ENCODE measurements around the gene NDFIP1. TPM values are rescaled to one million over a fixed set of nuclear protein-coding genes. Genes with fewer than 3 reads are reported as not detected.

NDFIP1 gene
- total RNA-seq, 4 donors from 2014 or later: 19.1 to 92.2 (median 65.6) TPM

- H3K4me1 ChIP-seq: no peaks in the 10 kb centered on the region
- 87 to 96% methylated on average over 8 of the region's 8 CpGs for WGBS, 2 donors (ENCODE audit: low coverage in 1 of 2)
- H3K36me3 ChIP-seq: no peaks in the 10 kb centered on the region
- no peak overlapping the region for H3K4me3 ChIP-seq
- H3K9me3 ChIP-seq: no peaks in the 10 kb centered on the region
- no peak overlapping the region for H3K27ac ChIP-seq
- in situ Hi-C loops (cut with MboI; ENCODE audit: low pct_ligation_motif_present in 1 of 4, low pct_unique_long_range_greater_than_20kb in 1 of 4, low sequenced_read_pairs in 3 of 4) (no loop called here), intact Hi-C loops (cut with DNase I; ENCODE audit: low total_unique reads) (no loop called here)
- no peaks in the 10 kb centered on the region for H3K27me3 ChIP-seq
- TF ChIP-seq POLR2AphosphoS5 (IDR thresholded peaks at IDR 0.05): no peak
- no peak for TF ChIP-seq EP300 (IDR thresholded peaks at IDR 0.05; ENCODE audit: low read depth)
- TF ChIP-seq CTCF (IDR thresholded peaks at IDR 0.05): no peak
- TF ChIP-seq POLR2A (IDR thresholded peaks at IDR 0.05): no peak
- DNase-seq: no peak
Measured at GRCh38 chr5:142199388-142199787, 90.8 kb downstream of the NDFIP1 start.

- Histone ChIP-seq H3K9me3 (no peaks in the 10 kb centered on the region), H3K27me3 (no peaks in the 10 kb centered on the region), H3K4me1 (no peaks in the 10 kb centered on the region), H3K36me3 (no peaks in the 10 kb centered on the region), H3K4me3 (no peak overlapping the region), H3K27ac (no peak overlapping the region)
- 52 to 54% methylated on average over 6 of the region's 6 CpGs for WGBS, 2 donors (ENCODE audit: low coverage in 1 of 2)
- in situ Hi-C loops (cut with MboI; ENCODE audit: low pct_ligation_motif_present in 1 of 4, low pct_unique_long_range_greater_than_20kb in 1 of 4, low sequenced_read_pairs in 3 of 4): no loop called here
- intact Hi-C loops (cut with DNase I; ENCODE audit: low total_unique reads): no loop called here
- TF ChIP-seq EP300 (IDR thresholded peaks at IDR 0.05; ENCODE audit: low read depth): no peak
- no peak for TF ChIP-seq CTCF (IDR thresholded peaks at IDR 0.05)
- TF ChIP-seq POLR2A (IDR thresholded peaks at IDR 0.05): no peak
- TF ChIP-seq POLR2AphosphoS5 (IDR thresholded peaks at IDR 0.05): no peak
- DNase-seq: no peak
Measured at GRCh38 chr5:142200387-142200786, 91.8 kb downstream of the NDFIP1 start.

GRCh38 chr5:142201471-142201887, 92.9 kb downstream of the NDFIP1 start:
- DNase-seq: no peak
- WGBS, 2 donors (ENCODE audit: low coverage in 1 of 2): 78 to 81% methylated on average over 2 to 3 of the region's 3 CpGs
- Histone ChIP-seq H3K27me3 (no peaks in the 10 kb centered on the region), H3K27ac (no peak overlapping the region), H3K9me3 (no peaks in the 10 kb centered on the region), H3K36me3 (no peaks in the 10 kb centered on the region), H3K4me3 (no peak overlapping the region), H3K4me1 (no peaks in the 10 kb centered on the region)
- in situ Hi-C loops (cut with MboI; ENCODE audit: low pct_ligation_motif_present in 1 of 4, low pct_unique_long_range_greater_than_20kb in 1 of 4, low sequenced_read_pairs in 3 of 4): no loop called here
- TF ChIP-seq POLR2A (IDR thresholded peaks at IDR 0.05) (no peak), POLR2AphosphoS5 (IDR thresholded peaks at IDR 0.05) (no peak), EP300 (IDR thresholded peaks at IDR 0.05; ENCODE audit: low read depth) (no peak), CTCF (IDR thresholded peaks at IDR 0.05) (no peak)
- intact Hi-C loops (cut with DNase I; ENCODE audit: low total_unique reads): no loop called here

GRCh38 chr5:142202282-142202681, 93.7 kb downstream of the NDFIP1 start:
- no peaks in the 10 kb centered on the region for H3K9me3 ChIP-seq
- H3K36me3 ChIP-seq: no peaks in the 10 kb centered on the region
- intact Hi-C loops (cut with DNase I; ENCODE audit: low total_unique reads) (no loop called here), in situ Hi-C loops (cut with MboI; ENCODE audit: low pct_ligation_motif_present in 1 of 4, low pct_unique_long_range_greater_than_20kb in 1 of 4, low sequenced_read_pairs in 3 of 4) (no loop called here)
- no peak overlapping the region for H3K27ac ChIP-seq
- 89% methylated on average over 1 of the region's 1 CpG; no CpG with 5 or more reads in 1 of the 2 donors for WGBS, 2 donors (ENCODE audit: low coverage in 1 of 2)
- TF ChIP-seq CTCF (IDR thresholded peaks at IDR 0.05) (no peak), EP300 (IDR thresholded peaks at IDR 0.05; ENCODE audit: low read depth) (no peak), POLR2AphosphoS5 (IDR thresholded peaks at IDR 0.05) (no peak), POLR2A (IDR thresholded peaks at IDR 0.05) (no peak)
- H3K27me3 ChIP-seq: no peaks in the 10 kb centered on the region
- no peak for DNase-seq
- no peaks in the 10 kb centered on the region for H3K4me1 ChIP-seq
- H3K4me3 ChIP-seq: no peak overlapping the region

Other genes with a start within 250 kb of the NDFIP1 start
- 100 to 1,000 TPM in 3 of 4 donors, 10 to 100 TPM in 1; 92.5 to 217 (median 164) TPM for gene PCDH1, start 230.4 kb upstream of the NDFIP1 start, total RNA-seq
- 100 to 1,000 TPM in 3 of 4 donors, 10 to 100 TPM in 1; 92.6 to 270 (median 126) TPM for gene DELE1, start 184.9 kb upstream of the NDFIP1 start, total RNA-seq
- gene PCDH12, start 150.6 kb upstream of the NDFIP1 start, total RNA-seq: under 1 TPM in 3 of 4 donors, not detected in 1; 0.37 to 0.95 (median 0.68) TPM
- 10 to 100 TPM; 15.3 to 66.7 (median 57.1) TPM for gene RNF14, start 139.7 kb upstream of the NDFIP1 start, total RNA-seq
- 10 to 100 TPM in 2 of 4 donors, 1 to 10 TPM in 2; 1.6 to 24.8 (median 8.9) TPM for gene GNPDA1, start 95.8 kb upstream of the NDFIP1 start, total RNA-seq
- 10 to 100 TPM in 3 of 4 donors, 1 to 10 TPM in 1; 8.2 to 19.3 (median 15.7) TPM for gene SPRY4, start 216.2 kb downstream of the NDFIP1 start, total RNA-seq

Measured in transverse colon (tissue), 4 donors.